SK-N-DZ (cell line): ENCODE results near the gene AGPAT4. TPM values are rescaled to one million over a fixed set of nuclear protein-coding genes. Genes with fewer than 3 reads are reported as not detected.
"Not testable (repeated sequence)": the region's sequence is repeated elsewhere in the genome, so short reads cannot be mapped to it uniquely, and the experiment has no call there.

Experiments
- DNase-seq: peaks from one replicate; pipeline ENCODE4 v3.0.0-alpha.2; 2015; ENCODE audit warnings: low spot score
- polyA plus RNA-seq, 2 experiments: library from polyadenylated mRNA; depleted of rRNA; stranded (reverse); fragments of >200 nt; gene quantifications; 2 replicates each; pipeline ENCODE4 v1.2.3, GENCODE V29; 2014

AGPAT4 gene
- 6.7 and 10.5 TPM in 2 replicates for polyA plus RNA-seq (2014; cell fraction: cytosol; rRNA removed)
- 20.7 and 27.4 TPM in 2 replicates for polyA plus RNA-seq (2014; cell fraction: nucleus; rRNA removed)

- peak; percentile 96 for DNase-seq
Measured at GRCh38 chr6:161273752-161274487, at the start of gene AGPAT4. TSS of gene AGPAT4 (minus strand) at chr6:161274061. CDS start at chr6:161232213, 41,848 bp downstream.

- DNase-seq, result no peak
Measured at GRCh38 chr6:161319231-161319630, 45.4 kb upstream of the AGPAT4 start.

GRCh38 chr6:161318456-161318855 lies 44.6 kb upstream of the AGPAT4 start:
- no peak for DNase-seq

- DNase-seq, result no peak
Measured at GRCh38 chr6:161316531-161316930, 42.7 kb upstream of the AGPAT4 start.

GRCh38 chr6:161315246-161315917 lies 41.5 kb upstream of the AGPAT4 start:
- DNase-seq, result not testable (repeated sequence)

GRCh38 chr6:161314541-161315245 lies 40.8 kb upstream of the AGPAT4 start:
- not testable (repeated sequence) for DNase-seq

- no peak for DNase-seq
Measured at GRCh38 chr6:161313940-161314509, 40.2 kb upstream of the AGPAT4 start.

GRCh38 chr6:161313475-161313874 lies 39.6 kb upstream of the AGPAT4 start:
- not testable (repeated sequence) for DNase-seq

GRCh38 chr6:161309774-161310173 lies 35.9 kb upstream of the AGPAT4 start:
- DNase-seq, result not testable (repeated sequence)

- no peak for DNase-seq
Measured at GRCh38 chr6:161308075-161308655, 34.3 kb upstream of the AGPAT4 start.

GRCh38 chr6:161305860-161306259 lies 32.0 kb upstream of the AGPAT4 start:
- DNase-seq, result no peak

GRCh38 chr6:161303628-161304340 lies 29.9 kb upstream of the AGPAT4 start:
- DNase-seq, result no peak

GRCh38 chr6:161302949-161303348 lies 29.1 kb upstream of the AGPAT4 start:
- no peak for DNase-seq

- no peak for DNase-seq
Measured at GRCh38 chr6:161301338-161301737, 27.5 kb upstream of the AGPAT4 start.

- no peak for DNase-seq
Measured at GRCh38 chr6:161300823-161301222, 27.0 kb upstream of the AGPAT4 start.

- DNase-seq, result no peak
Measured at GRCh38 chr6:161299726-161300125, 25.9 kb upstream of the AGPAT4 start.

- no peak for DNase-seq
Measured at GRCh38 chr6:161295784-161296183, 21.9 kb upstream of the AGPAT4 start.

- DNase-seq, result no peak
Measured at GRCh38 chr6:161292650-161293281, 18.9 kb upstream of the AGPAT4 start.

GRCh38 chr6:161292145-161292544 lies 18.3 kb upstream of the AGPAT4 start:
- no peak for DNase-seq

- no peak for DNase-seq
Measured at GRCh38 chr6:161290751-161291150, 16.9 kb upstream of the AGPAT4 start.
